Measurements from ENCODE around the gene GABRB1.

GRCh38 chr4:47195706-47196105 lies 164.3 kb downstream of the GABRB1 start:
- TF ChIP-seq MAX (IDR thresholded peaks at IDR 0.05) (no peak), CTCF (IDR thresholded peaks at IDR 0.05 in 2 of 3, conservative IDR thresholded peaks at IDR 0.05 in 1 of 3; ENCODE audit: borderline replicate concordance in 1 of 3, insufficient read depth in 1 of 3, low read depth in 2 of 3, low read length in 2 of 3) (no peak), POLR2AphosphoS5 (IDR thresholded peaks at IDR 0.05; ENCODE audit: low read depth, low read length) (no peak), POLR2A (IDR thresholded peaks at IDR 0.05; ENCODE audit: borderline replicate concordance, extremely low read depth, insufficient read depth, insufficient read length) (no peak), REST (IDR thresholded peaks at IDR 0.05; ENCODE audit: low read depth) (no peak), JUND (IDR thresholded peaks at IDR 0.05) (no peak), SRF (IDR thresholded peaks at IDR 0.05; ENCODE audit: low read depth) (no peak), ELF1 (IDR thresholded peaks at IDR 0.05; ENCODE audit: borderline replicate concordance, low read depth) (no peak)

Measured in HCT116 (cell line).